Endothelial cell (in vitro differentiated cells): ENCODE data around the gene DUSP2. TPM values are rescaled to one million over a fixed set of nuclear protein-coding genes. Genes with fewer than 3 reads are reported as not detected.
A peak's percentile ranks its signal among the peaks of the same experiment; 100 is the strongest.

Source experiments
- DNase-seq: peaks from one replicate; pipeline ENCODE4 v3.0.0; 2021; ENCODE audit warnings: low spot score
- H3K27ac Mint-ChIP-seq: one replicate; pipeline ENCODE4 v1.8.0; 2021; ENCODE audit warnings: mixed read lengths, inconsistent platforms; ENCODE audit not compliant: unreplicated experiment
- H3K27me3 Mint-ChIP-seq: one replicate; pipeline ENCODE4 v1.8.0; 2021; ENCODE audit warnings: mild to moderate bottlenecking, moderate library complexity, mixed read lengths, inconsistent platforms; ENCODE audit not compliant: unreplicated experiment
- H3K36me3 Mint-ChIP-seq: one replicate; pipeline ENCODE4 v1.8.0; 2021; ENCODE audit warnings: mild to moderate bottlenecking, low read depth, mixed read lengths, inconsistent platforms; ENCODE audit not compliant: unreplicated experiment
- H3K4me1 Mint-ChIP-seq: one replicate; pipeline ENCODE4 v1.8.0; 2021; ENCODE audit warnings: mild to moderate bottlenecking, mixed read lengths, inconsistent platforms; ENCODE audit not compliant: unreplicated experiment
- H3K4me3 Mint-ChIP-seq: one replicate; pipeline ENCODE4 v1.8.0; 2021; ENCODE audit warnings: mild to moderate bottlenecking, mixed read lengths, inconsistent platforms; ENCODE audit not compliant: unreplicated experiment
- H3K9me3 Mint-ChIP-seq: one replicate; pipeline ENCODE4 v1.8.0; 2021; ENCODE audit warnings: mixed read lengths, inconsistent platforms; ENCODE audit not compliant: unreplicated experiment
- total RNA-seq: library from RNA; stranded (reverse); fragmentation: NEBNext Ultra II Directional; extraction: Animal tissue kit (Norgen Biotek cat#: 25700); gene quantifications from one replicate; pipeline ENCODE4 v1.2.1, GENCODE V29; 2021; ENCODE audit not compliant: unreplicated experiment
- TF ChIP-seq, protein P1 (sequence below): fragments of 200-600 bp; sonication (generic); IDR thresholded peaks from one replicate; pipeline ENCODE4 v1.5.0; 2021; ENCODE audit warnings: antibody characterized with exemption; ENCODE audit not compliant: unreplicated experiment

The DUSP2 gene
- total RNA-seq, 1 donor from 2014 or later: not detected

DNA sequence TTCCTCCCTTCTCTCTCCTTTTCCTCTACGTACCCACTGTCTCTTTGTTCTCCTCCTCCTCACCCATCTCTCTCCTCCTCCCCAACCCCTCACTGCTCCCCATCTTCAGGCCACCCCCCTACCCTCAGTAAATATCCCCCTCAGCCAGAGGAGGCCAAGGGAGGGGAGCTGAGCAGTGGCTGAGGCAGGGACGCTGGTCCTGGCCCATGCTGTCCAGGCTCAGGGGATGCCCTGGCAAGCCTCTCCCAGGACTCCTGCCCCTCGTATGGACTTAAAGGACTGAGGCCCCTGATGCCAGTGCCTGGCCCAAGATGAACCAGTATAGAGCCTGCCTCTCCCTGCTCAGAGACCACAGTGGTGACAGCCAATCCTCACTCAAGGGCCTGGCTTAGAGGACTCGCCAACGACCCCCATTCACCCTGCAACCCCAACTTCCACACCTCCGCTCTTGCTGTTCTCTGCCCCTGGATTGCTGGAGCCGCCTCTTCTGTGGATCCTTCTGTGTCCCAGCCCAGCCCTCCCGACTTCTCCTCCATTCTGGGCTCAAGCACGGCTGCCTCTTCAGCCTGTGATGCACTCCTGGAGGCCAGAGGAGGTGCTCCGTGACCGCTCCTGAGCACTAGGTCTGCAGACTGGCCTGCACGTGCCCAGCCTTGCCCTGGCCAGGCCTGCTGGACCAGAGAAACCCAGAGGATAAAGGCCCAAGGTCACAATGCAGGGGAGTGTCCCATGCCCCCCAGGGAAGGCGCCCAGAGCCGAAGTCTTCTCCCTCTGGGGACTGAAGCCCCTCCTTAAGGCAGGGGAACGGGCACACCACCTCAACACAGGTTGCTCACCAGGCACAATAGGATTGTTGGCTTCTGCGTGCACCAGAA is 9.5 kb upstream of the DUSP2 start:
- peaks cover 7% of the 10 kb centered on the region for H3K4me1 Mint-ChIP-seq
- no peak overlapping the region for H3K4me3 Mint-ChIP-seq
- H3K27ac Mint-ChIP-seq: no peak overlapping the region
- TF ChIP-seq, protein P1, sequence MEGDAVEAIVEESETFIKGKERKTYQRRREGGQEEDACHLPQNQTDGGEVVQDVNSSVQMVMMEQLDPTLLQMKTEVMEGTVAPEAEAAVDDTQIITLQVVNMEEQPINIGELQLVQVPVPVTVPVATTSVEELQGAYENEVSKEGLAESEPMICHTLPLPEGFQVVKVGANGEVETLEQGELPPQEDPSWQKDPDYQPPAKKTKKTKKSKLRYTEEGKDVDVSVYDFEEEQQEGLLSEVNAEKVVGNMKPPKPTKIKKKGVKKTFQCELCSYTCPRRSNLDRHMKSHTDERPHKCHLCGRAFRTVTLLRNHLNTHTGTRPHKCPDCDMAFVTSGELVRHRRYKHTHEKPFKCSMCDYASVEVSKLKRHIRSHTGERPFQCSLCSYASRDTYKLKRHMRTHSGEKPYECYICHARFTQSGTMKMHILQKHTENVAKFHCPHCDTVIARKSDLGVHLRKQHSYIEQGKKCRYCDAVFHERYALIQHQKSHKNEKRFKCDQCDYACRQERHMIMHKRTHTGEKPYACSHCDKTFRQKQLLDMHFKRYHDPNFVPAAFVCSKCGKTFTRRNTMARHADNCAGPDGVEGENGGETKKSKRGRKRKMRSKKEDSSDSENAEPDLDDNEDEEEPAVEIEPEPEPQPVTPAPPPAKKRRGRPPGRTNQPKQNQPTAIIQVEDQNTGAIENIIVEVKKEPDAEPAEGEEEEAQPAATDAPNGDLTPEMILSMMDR: no peak
- peaks cover 6% of the 10 kb centered on the region for H3K27me3 Mint-ChIP-seq
- no peaks in the 10 kb centered on the region for H3K9me3 Mint-ChIP-seq
- H3K36me3 Mint-ChIP-seq: no peaks in the 10 kb centered on the region
- DNase-seq: no peak

GRCh38 chr2:96153991-96154431 is 8.8 kb upstream of the DUSP2 start:
- H3K27ac Mint-ChIP-seq: no peak overlapping the region
- H3K27me3 Mint-ChIP-seq: peaks cover 3% of the 10 kb centered on the region

DNA sequence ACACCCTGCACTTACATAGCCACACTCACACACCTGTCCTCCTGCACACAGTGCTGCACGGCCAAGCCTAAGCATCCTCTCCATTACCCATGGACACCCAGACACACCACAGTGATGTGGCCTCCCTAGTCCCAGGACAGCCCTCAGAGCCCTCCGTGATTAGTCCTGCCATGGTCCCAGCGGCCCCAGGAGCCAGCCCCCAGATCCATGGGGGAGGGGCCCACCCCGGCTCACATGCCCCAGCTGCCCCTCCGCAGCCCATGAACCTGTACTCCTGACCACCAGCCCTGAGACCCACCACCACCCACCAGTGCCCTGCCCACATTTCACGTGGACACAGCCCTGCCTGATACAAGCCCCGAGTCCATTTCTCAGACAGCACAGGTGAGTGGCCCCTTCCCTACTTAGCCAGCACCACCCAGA is 8.1 kb upstream of the DUSP2 start:
- peak overlapping the region; percentile 29 for H3K4me3 Mint-ChIP-seq
- H3K27ac Mint-ChIP-seq: no peak overlapping the region
- TF ChIP-seq, protein P1: no peak
- H3K4me1 Mint-ChIP-seq: peaks cover 7% of the 10 kb centered on the region
- H3K27me3 Mint-ChIP-seq: peaks cover 3% of the 10 kb centered on the region
- DNase-seq: no peak
- H3K36me3 Mint-ChIP-seq: no peaks in the 10 kb centered on the region
- no peaks in the 10 kb centered on the region for H3K9me3 Mint-ChIP-seq

More at GRCh38 chr2:96153991-96154431, 8.8 kb upstream of the DUSP2 start:
- no peaks in the 10 kb centered on the region for H3K36me3 Mint-ChIP-seq
- DNase-seq: no peak
- H3K4me3 Mint-ChIP-seq: no peak overlapping the region
- H3K9me3 Mint-ChIP-seq: no peaks in the 10 kb centered on the region
- TF ChIP-seq, protein P1: no peak
- peaks cover 7% of the 10 kb centered on the region for H3K4me1 Mint-ChIP-seq

- no peak overlapping the region for H3K4me3 Mint-ChIP-seq
- TF ChIP-seq, protein P1: no peak
- H3K36me3 Mint-ChIP-seq: no peaks in the 10 kb centered on the region
- H3K9me3 Mint-ChIP-seq: no peaks in the 10 kb centered on the region
- peaks cover 7% of the 10 kb centered on the region for H3K4me1 Mint-ChIP-seq
- H3K27me3 Mint-ChIP-seq: peaks cover 3% of the 10 kb centered on the region
- no peak for DNase-seq
- peak overlapping the region; percentile 49 for H3K27ac Mint-ChIP-seq
Observed at GRCh38 chr2:96152304-96153161, 7.3 kb upstream of the DUSP2 start.
